ENCODE results near the gene DSCAM. TPM values are rescaled to one million over a fixed set of nuclear protein-coding genes. Genes with fewer than 3 reads are reported as not detected.
"Not testable (repeated sequence)": the region's sequence is repeated elsewhere in the genome, so short reads cannot be mapped to it uniquely, and the experiment has no call there.

Gene DSCAM
- total and polyA plus RNA-seq, 2 donors (not counting 3 experiments of a cell fraction or from before 2014, with no cell fraction given): not detected

- Histone ChIP-seq H3K9ac (replicated peaks; ENCODE audit: extremely low read depth, insufficient read depth, low read length) (no peak overlapping the region), H3K9me3 (replicated peaks; ENCODE audit: control insufficient read depth, insufficient read depth, low read length) (peaks cover 8% of the 10 kb centered on the region), H3K27me3 (ENCODE audit: control insufficient read depth in 2 of 2, insufficient read depth in 2 of 2, low read length in 2 of 2) (no peaks in the 10 kb centered on the region), H3K4me1 (ENCODE audit: control insufficient read depth, extremely low read depth, insufficient read depth, low read length) (no peaks in the 10 kb centered on the region), H3K27ac (ENCODE audit: insufficient read depth, low read depth, low read length) (no peak overlapping the region), H3K9me1 (replicated peaks; ENCODE audit: control insufficient read depth, extremely low read depth, insufficient read depth, low read length) (no peaks in the 10 kb centered on the region), H4K20me1 (replicated peaks; ENCODE audit: control insufficient read depth, extremely low read depth, insufficient read depth, low read length) (no peaks in the 10 kb centered on the region), H3K4me2 (ENCODE audit: insufficient read depth, low read length) (no peak overlapping the region), H3K79me2 (ENCODE audit: control insufficient read depth, insufficient read depth, low read length) (no peaks in the 10 kb centered on the region), H2AFZ (ENCODE audit: low read depth, low read length) (no peak overlapping the region), H3K4me3 (replicated peaks in 1 of 3; ENCODE audit: insufficient read depth in 1 of 3, low read depth in 1 of 3, low read length in 3 of 3) (no peak overlapping the region), H3K36me3 (ENCODE audit: control insufficient read depth in 2 of 2, extremely low read depth in 1 of 2, insufficient read depth in 2 of 2, low read length in 2 of 2) (no peaks in the 10 kb centered on the region)
- ChIA-PET POLR2A (no interaction called here), CTCF (no interaction called here)
- intact Hi-C loops (cut with micrococcal nuclease): no loop called here
- dilution Hi-C loops (cut with MboI; ENCODE audit: extremely low pct_ligation_motif_present, low sequenced_read_pairs): no loop called here
- TF ChIP-seq MYC (IDR thresholded peaks at IDR 0.05; ENCODE audit: low read depth, low read length) (no peak), MAX (IDR thresholded peaks at IDR 0.05; ENCODE audit: insufficient read depth, insufficient read length) (no peak), GATA2 (IDR thresholded peaks at IDR 0.05; ENCODE audit: insufficient read depth, insufficient read length, low read depth, low read length) (no peak), POLR2A (IDR thresholded peaks at IDR 0.05; ENCODE audit: low read depth, low read length) (no peak), FOS (IDR thresholded peaks at IDR 0.05; ENCODE audit: borderline replicate concordance, insufficient read depth, low read length) (no peak), EZH2 (IDR thresholded peaks at IDR 0.05; ENCODE audit: borderline replicate concordance, low read depth, low read length, severe bottlenecking) (no peak), CTCF (IDR thresholded peaks at IDR 0.05; ENCODE audit: extremely low read depth in 1 of 2, insufficient read depth in 1 of 2, low read depth in 1 of 2, low read length in 2 of 2) (no peak), POLR2AphosphoS5 (IDR thresholded peaks at IDR 0.05; ENCODE audit: insufficient read depth, low read depth, low read length) (no peak), JUN (IDR thresholded peaks at IDR 0.05; ENCODE audit: borderline replicate concordance, insufficient read depth, insufficient read length, low read depth) (no peak)
- DNase-seq (ENCODE audit: low read depth, low spot score) (no peak), FAIRE-seq (no peak)
- BruUV-seq (replicated peaks): no TSS peak
Observed at GRCh38 chr21:40445349-40445921, 401.5 kb downstream of the DSCAM start.

- dilution Hi-C loops (cut with MboI; ENCODE audit: extremely low pct_ligation_motif_present, low sequenced_read_pairs); intact Hi-C loops (cut with micrococcal nuclease); DNase-seq (ENCODE audit: low read depth, low spot score); POLR2A ChIA-PET; BruUV-seq (replicated peaks); FAIRE-seq; H3K9ac ChIP-seq (replicated peaks; ENCODE audit: extremely low read depth, insufficient read depth, low read length); H3K27me3 ChIP-seq (ENCODE audit: control insufficient read depth in 2 of 2, insufficient read depth in 2 of 2, low read length in 2 of 2); H3K27ac ChIP-seq (ENCODE audit: insufficient read depth, low read depth, low read length); H4K20me1 ChIP-seq (replicated peaks; ENCODE audit: control insufficient read depth, extremely low read depth, insufficient read depth, low read length); H3K4me3 ChIP-seq (replicated peaks in 1 of 3; ENCODE audit: insufficient read depth in 1 of 3, low read depth in 1 of 3, low read length in 3 of 3); H3K4me2 ChIP-seq (ENCODE audit: insufficient read depth, low read length); H3K9me1 ChIP-seq (replicated peaks; ENCODE audit: control insufficient read depth, extremely low read depth, insufficient read depth, low read length); H3K4me1 ChIP-seq (ENCODE audit: control insufficient read depth, extremely low read depth, insufficient read depth, low read length); H3K36me3 ChIP-seq (ENCODE audit: control insufficient read depth in 2 of 2, extremely low read depth in 1 of 2, insufficient read depth in 2 of 2, low read length in 2 of 2); H3K79me2 ChIP-seq (ENCODE audit: control insufficient read depth, insufficient read depth, low read length); H3K9me3 ChIP-seq (replicated peaks; ENCODE audit: control insufficient read depth, insufficient read depth, low read length); H2AFZ ChIP-seq (ENCODE audit: low read depth, low read length); CTCF ChIA-PET: not testable (repeated sequence)
Observed at GRCh38 chr21:40439581-40439980, 407.4 kb downstream of the DSCAM start.
